Measurements from ENCODE around the gene CCDC40. TPM values are rescaled to one million over a fixed set of nuclear protein-coding genes. Genes with fewer than 3 reads are reported as not detected.

CCDC40 gene
- total and polyA plus RNA-seq, 2 of the 13 experiments (the other 11 are each of a cell fraction or from before 2014, with no cell fraction given), result 4.1 to 5.5 TPM

GRCh38 chr17:80116276-80116920 is 80.0 kb downstream of the CCDC40 start:
- ChIA-PET CTCF (ENCODE audit: low intra/inter-chr PET ratio, low total read pairs) (no interaction called here), POLR2A (interaction anchor here (2.6 kb wide), 1 partner anchor 15 kb away, joined by 13 read pairs; the partner anchor contains the start of gene GAA)
- Histone ChIP-seq H3K27ac (ENCODE audit: extremely low read length, insufficient read depth, low read length) (no peak overlapping the region), H4K20me1 (ENCODE audit: insufficient read depth, low read length) (no peaks in the 10 kb centered on the region), H3K9me3 (ENCODE audit: low read length) (no peaks in the 10 kb centered on the region), H3K27me3 (ENCODE audit: control insufficient read depth in 1 of 2, insufficient read depth in 2 of 2, low read length in 2 of 2) (no peaks in the 10 kb centered on the region), H3K4me3 (replicated peaks in 1 of 3; ENCODE audit: insufficient read depth in 1 of 3, low read depth in 2 of 3, low read length in 3 of 3) (no peak overlapping the region), H3K4me1 (ENCODE audit: insufficient read depth, low read length) (no peaks in the 10 kb centered on the region), H3K4me2 (ENCODE audit: low read depth, low read length) (no peak overlapping the region), H3K9ac (ENCODE audit: insufficient read depth, low read depth, low read length) (no peak overlapping the region), H3K79me2 (ENCODE audit: insufficient read depth, low read length) (no peaks in the 10 kb centered on the region), H3K36me3 (replicated peaks in 1 of 2; ENCODE audit: control insufficient read depth in 1 of 2, insufficient read depth in 2 of 2, low read length in 2 of 2) (no peaks in the 10 kb centered on the region), H2AFZ (ENCODE audit: low read length) (no peak overlapping the region)
- WGBS (ENCODE audit: low lambda C conversion rate), result 92% methylated on average over 16 of the region's 16 CpGs
- FAIRE-seq (no peak), DNase-seq (ENCODE audit: low spot score) (no peak), ATAC-seq (no peak)
- in situ Hi-C loops (cut with HindIII; ENCODE audit: extremely low pct_ligation_motif_present, low pct_unique_long_range_greater_than_20kb) (no loop called here), intact Hi-C loops (cut with micrococcal nuclease; ENCODE audit: unreplicated experiment) (no loop called here)
- TF ChIP-seq XRCC5 (optimal IDR thresholded peaks at IDR 0.05; ENCODE audit: low read length), result no peak
- no peak for TF ChIP-seq MATR3 (CRISPR knock-in tag; IDR thresholded peaks at IDR 0.05)
- TF ChIP-seq, protein P1, sequence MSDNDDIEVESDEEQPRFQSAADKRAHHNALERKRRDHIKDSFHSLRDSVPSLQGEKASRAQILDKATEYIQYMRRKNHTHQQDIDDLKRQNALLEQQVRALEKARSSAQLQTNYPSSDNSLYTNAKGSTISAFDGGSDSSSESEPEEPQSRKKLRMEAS (IDR thresholded peaks at IDR 0.05), result no peak
- no peak for TF ChIP-seq HOXA3 (CRISPR knock-in tag; IDR thresholded peaks at IDR 0.05)
- no peak for TF ChIP-seq ZNF776 (CRISPR knock-in tag; IDR thresholded peaks at IDR 0.05)
- TF ChIP-seq CREM (IDR thresholded peaks at IDR 0.05), result no peak
- TF ChIP-seq CREM (CRISPR knock-in tag; IDR thresholded peaks at IDR 0.05), result no peak
- no peak for TF ChIP-seq STAT5B (CRISPR knock-in tag; IDR thresholded peaks at IDR 0.05)
- TF ChIP-seq GTF2F1 (IDR thresholded peaks at IDR 0.05; ENCODE audit: low read length), result no peak
- no peak for TF ChIP-seq ZNF616 (CRISPR knock-in tag; IDR thresholded peaks at IDR 0.05; ENCODE audit: low read depth)
- no peak for TF ChIP-seq ZNF367 (CRISPR knock-in tag; IDR thresholded peaks at IDR 0.05; ENCODE audit: borderline replicate concordance)
- TF ChIP-seq KMT2B (CRISPR knock-in tag; IDR thresholded peaks at IDR 0.05), result no peak
- no peak for TF ChIP-seq ZNF839 (CRISPR knock-in tag; IDR thresholded peaks at IDR 0.05; ENCODE audit: borderline replicate concordance)
- TF ChIP-seq ZNF883 (CRISPR knock-in tag; IDR thresholded peaks at IDR 0.05; ENCODE audit: not compliant biosample characterization), result no peak
- TF ChIP-seq PRMT3 (CRISPR knock-in tag; IDR thresholded peaks at IDR 0.05; ENCODE audit: borderline replicate concordance, low read depth), result no peak
- TF ChIP-seq ZNF879 (CRISPR knock-in tag; IDR thresholded peaks at IDR 0.05), result no peak
- BruUV-seq (replicated peaks), result no TSS peak
